ENCODE results near the gene APOL1.
A peak's percentile ranks its signal among the peaks of the same experiment; 100 is the strongest.

APOL1 gene

GRCh38 chr22:36295247-36295646 is 42.3 kb downstream of the APOL1 start:
- DNase-seq = no peak

GRCh38 chr22:36296690-36297089 is 43.8 kb downstream of the APOL1 start:
- DNase-seq = no peak

GRCh38 chr22:36297568-36297967 is 44.6 kb downstream of the APOL1 start:
- DNase-seq = no peak

- DNase-seq = no peak
These were observed 45.2 kb downstream of the APOL1 start for GRCh38 chr22:36298118-36298517.

GRCh38 chr22:36298601-36299000 is 45.7 kb downstream of the APOL1 start:
- DNase-seq = no peak

GRCh38 chr22:36299295-36299694 is 46.4 kb downstream of the APOL1 start:
- DNase-seq = no peak

GRCh38 chr22:36299911-36300310 is 47.0 kb downstream of the APOL1 start:
- DNase-seq = no peak

GRCh38 chr22:36300396-36301212 is 47.7 kb downstream of the APOL1 start:
- no peak for DNase-seq

GRCh38 chr22:36301384-36301828 is 48.5 kb downstream of the APOL1 start:
- peak; percentile 9 for DNase-seq

GRCh38 chr22:36301851-36302250 is 48.9 kb downstream of the APOL1 start:
- DNase-seq = no peak

- DNase-seq = no peak
These were observed 49.6 kb downstream of the APOL1 start for GRCh38 chr22:36302439-36303114.

GRCh38 chr22:36303115-36303467 is 50.2 kb downstream of the APOL1 start:
- DNase-seq = no peak

- DNase-seq = no peak
These were observed 50.9 kb downstream of the APOL1 start for GRCh38 chr22:36303874-36304273.

GRCh38 chr22:36304429-36304828 is 51.5 kb downstream of the APOL1 start:
- no peak for DNase-seq

GRCh38 chr22:36305813-36306212 is 52.9 kb downstream of the APOL1 start:
- no peak for DNase-seq

- no peak for DNase-seq
These were observed 53.3 kb downstream of the APOL1 start for GRCh38 chr22:36306227-36306626.

GRCh38 chr22:36308880-36309279 is 55.9 kb downstream of the APOL1 start:
- DNase-seq = no peak

- DNase-seq = no peak
These were observed 58.6 kb downstream of the APOL1 start for GRCh38 chr22:36311386-36312085.

- no peak for DNase-seq
These were observed 62.4 kb downstream of the APOL1 start for GRCh38 chr22:36315325-36315724.

- no peak for DNase-seq
These were observed 63.5 kb downstream of the APOL1 start for GRCh38 chr22:36316419-36316818.
